Endothelial cell of umbilical vein (primary cell): ENCODE data around the gene ARFIP1. TPM values are rescaled to one million over a fixed set of nuclear protein-coding genes. Genes with fewer than 3 reads are reported as not detected.

ENCODE experiments used
- BruUV-seq: library from RNA; stranded (reverse); fragments of 400-500 nt; replicated peaks from 2 replicates; lab custom pipeline; 2021; lab: Mats Ljungman, UMichigan
- CTCF ChIA-PET: fragments of 300-600, 350-600 bp; sonication (Branson Sonifier 250); formaldehyde crosslinking; loops from one replicate; lab custom pipeline; 2021; ENCODE audit warnings: antibody characterized with exemption, inconsistent platforms; lab: Charles Lee
- POLR2A ChIA-PET: fragments of 300-600, 350-600 bp; sonication (Branson Sonifier 250); formaldehyde crosslinking; loops from one replicate; lab custom pipeline; 2021; ENCODE audit warnings: antibody characterized with exemption, inconsistent platforms; lab: Charles Lee
- DNase-seq: peaks from one replicate; pipeline ENCODE4 v3.0.0-alpha.2; 2011; ENCODE audit warnings: low read depth, low spot score
- FAIRE-seq: peaks from 2 replicates; lab custom pipeline; 2011; peaks lifted over from hg19 to GRCh38; lab: Jason Lieb, UNC
- H2AFZ ChIP-seq: 2 replicates; pipeline ENCODE4 v1.6.0; 2012; ENCODE audit warnings: low read depth, low read length, control low read depth, inconsistent platforms
- H3K27ac ChIP-seq: 2 replicates; pipeline ENCODE4 v1.5.1; 2011; ENCODE audit warnings: low read depth, mild to moderate bottlenecking, control low read depth, low read length, moderate library complexity; ENCODE audit not compliant: insufficient read depth
- H3K27me3 ChIP-seq, 2 experiments: 2 replicates each; pipeline versions ENCODE4 v1.6.0 to v1.6.1; 2011; ENCODE audit warnings: low read length in 2 of 2, mixed read lengths in 1 of 2; ENCODE audit not compliant: control insufficient read depth in 2 of 2, insufficient read depth in 2 of 2
- H3K36me3 ChIP-seq, 2 experiments: 2 replicates in 1 of 2; 3 replicates in 1 of 2; pipeline ENCODE4 v1.5.1; 2011; ENCODE audit warnings: low read length in 2 of 2, mild to moderate bottlenecking in 1 of 2, moderate library complexity in 1 of 2; ENCODE audit not compliant: control insufficient read depth in 2 of 2, insufficient read depth in 2 of 2; ENCODE audit errors: extremely low read depth in 1 of 2
- H3K4me1 ChIP-seq: 3 replicates; pipeline ENCODE4 v1.5.1; 2011; ENCODE audit warnings: mild to moderate bottlenecking, low read length; ENCODE audit not compliant: control insufficient read depth, insufficient read depth; ENCODE audit errors: extremely low read depth
- H3K4me2 ChIP-seq: 2 replicates; pipeline ENCODE4 v1.6.1; 2011; ENCODE audit warnings: low read length, control low read depth, mixed read lengths; ENCODE audit not compliant: insufficient read depth
- H3K4me3 ChIP-seq, 3 experiments: fragments of 200-600 bp in 1 of 3; sonication (generic), shearing (Covaris generic) in 1 of 3; replicated peaks in 1 of 3; 2 replicates each; pipeline ENCODE4 v1.5.1; 2011 to 2016; ENCODE audit warnings: control low read depth in 3 of 3, low read length in 3 of 3, mild to moderate bottlenecking in 2 of 3, inconsistent platforms in 1 of 3, low read depth in 1 of 3, moderate library complexity in 1 of 3; ENCODE audit not compliant: insufficient read depth in 1 of 3
- H3K79me2 ChIP-seq: 2 replicates; pipeline ENCODE4 v1.6.0; 2012; ENCODE audit warnings: low read length, inconsistent platforms; ENCODE audit not compliant: control insufficient read depth, insufficient read depth
- H3K9ac ChIP-seq: replicated peaks from 2 replicates; pipeline ENCODE3; 2011; ENCODE audit warnings: low read length, control low read depth; ENCODE audit not compliant: insufficient read depth; ENCODE audit errors: extremely low read depth
- H3K9me1 ChIP-seq: replicated peaks from 3 replicates; pipeline ENCODE4 v1.6.0; 2011; ENCODE audit warnings: mild to moderate bottlenecking, low read length; ENCODE audit not compliant: control insufficient read depth, insufficient read depth; ENCODE audit errors: extremely low read depth
- H3K9me3 ChIP-seq: replicated peaks from 2 replicates; pipeline ENCODE4 v1.5.1; 2012; ENCODE audit warnings: low read length, inconsistent platforms; ENCODE audit not compliant: control insufficient read depth, insufficient read depth
- H4K20me1 ChIP-seq: replicated peaks from 2 replicates; pipeline ENCODE3; 2011; ENCODE audit warnings: mild to moderate bottlenecking, low read length; ENCODE audit not compliant: control insufficient read depth, insufficient read depth; ENCODE audit errors: extremely low read depth
- EZH2 ChIP-seq: IDR thresholded peaks from 2 replicates; pipeline ENCODE4 v1.6.1; 2012; ENCODE audit warnings: borderline replicate concordance, low read depth, mild to moderate bottlenecking, moderate library complexity, low read length, inconsistent platforms; ENCODE audit not compliant: severe bottlenecking
- FOS ChIP-seq: IDR thresholded peaks from 2 replicates; pipeline ENCODE4 v1.6.1; 2011; ENCODE audit warnings: mild to moderate bottlenecking, low read length, moderate library complexity, borderline replicate concordance; ENCODE audit not compliant: insufficient read depth
- GATA2 ChIP-seq: IDR thresholded peaks from 2 replicates; pipeline ENCODE4 v1.7.0; 2011; ENCODE audit warnings: low read depth, mild to moderate bottlenecking, moderate library complexity, mixed read lengths, low read length; ENCODE audit not compliant: insufficient read length, insufficient read depth
- MYC ChIP-seq: IDR thresholded peaks from one replicate; pipeline ENCODE4 v1.6.1; 2011; ENCODE audit warnings: mild to moderate bottlenecking, low read depth, low read length
- POLR2A ChIP-seq: IDR thresholded peaks from 2 replicates; pipeline ENCODE4 v1.6.1; 2012; ENCODE audit warnings: low read depth, mild to moderate bottlenecking, control low read depth, low read length
- POLR2AphosphoS5 ChIP-seq: IDR thresholded peaks from 2 replicates; pipeline ENCODE4 v1.6.1; 2012; ENCODE audit warnings: low read depth, mild to moderate bottlenecking, control low read depth, low read length, moderate library complexity; ENCODE audit not compliant: insufficient read depth
- dilution Hi-C: fragments of 300-500 bp; cut with MboI; formaldehyde crosslinking; loops from one replicate; pipeline ENCODE4 v1.15.0; 2019; ENCODE audit warnings: low sequenced_read_pairs; ENCODE audit not compliant: extremely low pct_ligation_motif_present
- intact Hi-C: fragments of 100-400 bp; cut with micrococcal nuclease; formaldehyde crosslinking; loops from one replicate; pipeline ENCODE4 v1.10.0; 2022
- polyA plus RNA-seq, 4 experiments: library from polyadenylated mRNA; depleted of rRNA in 3 of 4; stranded (reverse) in 3 of 4; unstranded in 1 of 4; fragments of >200 nt; gene quantifications; 2 replicates each; pipeline versions ENCODE4 v1.2.1 to v1.2.3, GENCODE V29; 2011 to 2012; ENCODE audit warnings: missing spikeins in 1 of 4
- total RNA-seq: library from RNA; stranded (reverse); gene quantifications from 2 replicates; pipeline ENCODE4 v1.2.3, GENCODE V29; 2021
- TF ChIP-seq, protein P1 (sequence below), 2 donors: IDR thresholded peaks; 1 replicate in 1 of 2; 2 replicates in 1 of 2; pipeline ENCODE4 v1.5.1; 2011; ENCODE audit warnings: low read length in 2 of 2, mild to moderate bottlenecking in 2 of 2, moderate library complexity in 2 of 2, control low read depth in 1 of 2, inconsistent platforms in 1 of 2, low read depth in 1 of 2; ENCODE audit not compliant: insufficient read depth in 1 of 2; ENCODE audit errors: extremely low read depth in 1 of 2

ARFIP1 gene
- total and polyA plus RNA-seq, 2 donors (not counting 3 experiments of a cell fraction or from before 2014, with no cell fraction given) = 10.0 to 24.2 TPM

DNA sequence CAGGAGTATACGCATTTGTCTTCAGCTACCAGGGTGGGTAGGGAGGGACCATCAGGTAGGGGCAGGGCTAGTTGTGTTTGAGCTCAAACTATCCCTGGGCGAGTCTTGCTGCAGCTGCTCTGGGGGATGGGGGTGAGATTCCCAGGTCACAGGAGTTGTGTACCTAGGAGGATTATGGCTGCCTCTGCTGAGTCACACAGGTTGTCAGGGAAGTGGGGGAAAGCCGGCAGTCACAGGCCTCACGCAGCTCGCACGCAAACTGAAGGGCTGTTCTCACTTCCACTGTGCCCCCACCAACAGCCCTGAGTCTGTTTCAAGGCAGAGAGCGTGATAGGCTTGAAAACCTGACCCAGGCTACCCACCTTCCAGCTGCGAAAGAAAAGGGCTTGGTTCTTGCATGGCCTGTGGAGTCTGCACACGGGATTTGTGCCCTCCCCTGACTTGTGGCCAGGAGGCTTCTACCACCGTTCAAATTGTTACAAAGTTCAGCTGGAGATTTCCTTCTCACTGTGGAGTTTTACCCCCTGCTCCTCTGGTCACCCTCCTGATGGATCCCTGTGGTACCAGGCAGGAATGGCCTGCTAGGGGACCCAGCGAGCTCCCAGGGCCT, 63.8 kb downstream of the ARFIP1 start:
- no peaks in the 10 kb centered on the region for H4K20me1 ChIP-seq
- no TSS peak for BruUV-seq
- H3K9me1 ChIP-seq = no peaks in the 10 kb centered on the region
- ChIA-PET CTCF (interaction anchor here (1.1 to 1.8 kb wide), 3 partner anchors 240 to 284 kb away, joined by 3 to 8 read pairs (median 3); no protein-coding TSS in a partner anchor), POLR2A (no interaction called here)
- H3K27me3 ChIP-seq = no peaks in the 10 kb centered on the region
- no peak overlapping the region for H3K9ac ChIP-seq
- no peak overlapping the region for H3K4me3 ChIP-seq
- intact Hi-C loops (no loop called here), dilution Hi-C loops (no loop called here)
- TF ChIP-seq GATA2 = no peak
- TF ChIP-seq EZH2 = no peak
- no peak for TF ChIP-seq POLR2AphosphoS5
- no peak for TF ChIP-seq MYC
- TF ChIP-seq, protein P1, sequence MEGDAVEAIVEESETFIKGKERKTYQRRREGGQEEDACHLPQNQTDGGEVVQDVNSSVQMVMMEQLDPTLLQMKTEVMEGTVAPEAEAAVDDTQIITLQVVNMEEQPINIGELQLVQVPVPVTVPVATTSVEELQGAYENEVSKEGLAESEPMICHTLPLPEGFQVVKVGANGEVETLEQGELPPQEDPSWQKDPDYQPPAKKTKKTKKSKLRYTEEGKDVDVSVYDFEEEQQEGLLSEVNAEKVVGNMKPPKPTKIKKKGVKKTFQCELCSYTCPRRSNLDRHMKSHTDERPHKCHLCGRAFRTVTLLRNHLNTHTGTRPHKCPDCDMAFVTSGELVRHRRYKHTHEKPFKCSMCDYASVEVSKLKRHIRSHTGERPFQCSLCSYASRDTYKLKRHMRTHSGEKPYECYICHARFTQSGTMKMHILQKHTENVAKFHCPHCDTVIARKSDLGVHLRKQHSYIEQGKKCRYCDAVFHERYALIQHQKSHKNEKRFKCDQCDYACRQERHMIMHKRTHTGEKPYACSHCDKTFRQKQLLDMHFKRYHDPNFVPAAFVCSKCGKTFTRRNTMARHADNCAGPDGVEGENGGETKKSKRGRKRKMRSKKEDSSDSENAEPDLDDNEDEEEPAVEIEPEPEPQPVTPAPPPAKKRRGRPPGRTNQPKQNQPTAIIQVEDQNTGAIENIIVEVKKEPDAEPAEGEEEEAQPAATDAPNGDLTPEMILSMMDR (IDR thresholded peaks at IDR 0.05; ENCODE audit: extremely low read depth in 1 of 2, insufficient read depth in 1 of 2, low read depth in 1 of 2, low read length in 2 of 2) = no peak
- TF ChIP-seq FOS = no peak
- TF ChIP-seq POLR2A = no peak
- H3K79me2 ChIP-seq = no peaks in the 10 kb centered on the region
- H3K36me3 ChIP-seq = no peaks in the 10 kb centered on the region
- H2AFZ ChIP-seq = no peak overlapping the region
- FAIRE-seq = no peak
- no peak overlapping the region for H3K4me2 ChIP-seq
- H3K4me1 ChIP-seq = no peaks in the 10 kb centered on the region
- no peak overlapping the region for H3K27ac ChIP-seq
- DNase-seq = no peak
- no peaks in the 10 kb centered on the region for H3K9me3 ChIP-seq
